Endothelial cell of umbilical vein (primary cell): ENCODE results near the gene GPR78. TPM values are rescaled to one million over a fixed set of nuclear protein-coding genes. Genes with fewer than 3 reads are reported as not detected.
"Not testable (repeated sequence)": the region's sequence is repeated elsewhere in the genome, so short reads cannot be mapped to it uniquely, and the experiment has no call there.

Source experiments
- BruUV-seq: library from RNA; stranded (reverse); fragments of 400-500 nt; replicated peaks from 2 replicates; lab custom pipeline; 2021; lab: Mats Ljungman, UMichigan
- CTCF ChIA-PET: fragments of 300-600, 350-600 bp; sonication (Branson Sonifier 250); formaldehyde crosslinking; loops from one replicate; lab custom pipeline; 2021; ENCODE audit warnings: antibody characterized with exemption, inconsistent platforms; lab: Charles Lee
- POLR2A ChIA-PET: fragments of 300-600, 350-600 bp; sonication (Branson Sonifier 250); formaldehyde crosslinking; loops from one replicate; lab custom pipeline; 2021; ENCODE audit warnings: antibody characterized with exemption, inconsistent platforms; lab: Charles Lee
- DNase-seq: peaks from one replicate; pipeline ENCODE4 v3.0.0-alpha.2; 2011; ENCODE audit warnings: low read depth, low spot score
- FAIRE-seq: peaks from 2 replicates; lab custom pipeline; 2011; peaks lifted over from hg19 to GRCh38; lab: Jason Lieb, UNC
- H2AFZ ChIP-seq: 2 replicates; pipeline ENCODE4 v1.6.0; 2012; ENCODE audit warnings: low read depth, low read length, control low read depth, inconsistent platforms
- H3K27ac ChIP-seq: 2 replicates; pipeline ENCODE4 v1.5.1; 2011; ENCODE audit warnings: low read depth, mild to moderate bottlenecking, control low read depth, low read length, moderate library complexity; ENCODE audit not compliant: insufficient read depth
- H3K27me3 ChIP-seq, 2 experiments: 2 replicates each; pipeline versions ENCODE4 v1.6.0 to v1.6.1; 2011; ENCODE audit warnings: low read length in 2 of 2, mixed read lengths in 1 of 2; ENCODE audit not compliant: control insufficient read depth in 2 of 2, insufficient read depth in 2 of 2
- H3K36me3 ChIP-seq, 2 experiments: 2 replicates in 1 of 2; 3 replicates in 1 of 2; pipeline ENCODE4 v1.5.1; 2011; ENCODE audit warnings: low read length in 2 of 2, mild to moderate bottlenecking in 1 of 2, moderate library complexity in 1 of 2; ENCODE audit not compliant: control insufficient read depth in 2 of 2, insufficient read depth in 2 of 2; ENCODE audit errors: extremely low read depth in 1 of 2
- H3K4me1 ChIP-seq: 3 replicates; pipeline ENCODE4 v1.5.1; 2011; ENCODE audit warnings: mild to moderate bottlenecking, low read length; ENCODE audit not compliant: control insufficient read depth, insufficient read depth; ENCODE audit errors: extremely low read depth
- H3K4me2 ChIP-seq: 2 replicates; pipeline ENCODE4 v1.6.1; 2011; ENCODE audit warnings: low read length, control low read depth, mixed read lengths; ENCODE audit not compliant: insufficient read depth
- H3K4me3 ChIP-seq, 3 experiments: fragments of 200-600 bp in 1 of 3; sonication (generic), shearing (Covaris generic) in 1 of 3; replicated peaks in 1 of 3; 2 replicates each; pipeline ENCODE4 v1.5.1; 2011 to 2016; ENCODE audit warnings: control low read depth in 3 of 3, low read length in 3 of 3, mild to moderate bottlenecking in 2 of 3, inconsistent platforms in 1 of 3, low read depth in 1 of 3, moderate library complexity in 1 of 3; ENCODE audit not compliant: insufficient read depth in 1 of 3
- H3K79me2 ChIP-seq: 2 replicates; pipeline ENCODE4 v1.6.0; 2012; ENCODE audit warnings: low read length, inconsistent platforms; ENCODE audit not compliant: control insufficient read depth, insufficient read depth
- H3K9ac ChIP-seq: replicated peaks from 2 replicates; pipeline ENCODE3; 2011; ENCODE audit warnings: low read length, control low read depth; ENCODE audit not compliant: insufficient read depth; ENCODE audit errors: extremely low read depth
- H3K9me1 ChIP-seq: replicated peaks from 3 replicates; pipeline ENCODE4 v1.6.0; 2011; ENCODE audit warnings: mild to moderate bottlenecking, low read length; ENCODE audit not compliant: control insufficient read depth, insufficient read depth; ENCODE audit errors: extremely low read depth
- H3K9me3 ChIP-seq: replicated peaks from 2 replicates; pipeline ENCODE4 v1.5.1; 2012; ENCODE audit warnings: low read length, inconsistent platforms; ENCODE audit not compliant: control insufficient read depth, insufficient read depth
- H4K20me1 ChIP-seq: replicated peaks from 2 replicates; pipeline ENCODE3; 2011; ENCODE audit warnings: mild to moderate bottlenecking, low read length; ENCODE audit not compliant: control insufficient read depth, insufficient read depth; ENCODE audit errors: extremely low read depth
- EZH2 ChIP-seq: IDR thresholded peaks from 2 replicates; pipeline ENCODE4 v1.6.1; 2012; ENCODE audit warnings: borderline replicate concordance, low read depth, mild to moderate bottlenecking, moderate library complexity, low read length, inconsistent platforms; ENCODE audit not compliant: severe bottlenecking
- FOS ChIP-seq: IDR thresholded peaks from 2 replicates; pipeline ENCODE4 v1.6.1; 2011; ENCODE audit warnings: mild to moderate bottlenecking, low read length, moderate library complexity, borderline replicate concordance; ENCODE audit not compliant: insufficient read depth
- GATA2 ChIP-seq: IDR thresholded peaks from 2 replicates; pipeline ENCODE4 v1.7.0; 2011; ENCODE audit warnings: low read depth, mild to moderate bottlenecking, moderate library complexity, mixed read lengths, low read length; ENCODE audit not compliant: insufficient read length, insufficient read depth
- MYC ChIP-seq: IDR thresholded peaks from one replicate; pipeline ENCODE4 v1.6.1; 2011; ENCODE audit warnings: mild to moderate bottlenecking, low read depth, low read length
- POLR2A ChIP-seq: IDR thresholded peaks from 2 replicates; pipeline ENCODE4 v1.6.1; 2012; ENCODE audit warnings: low read depth, mild to moderate bottlenecking, control low read depth, low read length
- POLR2AphosphoS5 ChIP-seq: IDR thresholded peaks from 2 replicates; pipeline ENCODE4 v1.6.1; 2012; ENCODE audit warnings: low read depth, mild to moderate bottlenecking, control low read depth, low read length, moderate library complexity; ENCODE audit not compliant: insufficient read depth
- dilution Hi-C: fragments of 300-500 bp; cut with MboI; formaldehyde crosslinking; loops from one replicate; pipeline ENCODE4 v1.15.0; 2019; ENCODE audit warnings: low sequenced_read_pairs; ENCODE audit not compliant: extremely low pct_ligation_motif_present
- intact Hi-C: fragments of 100-400 bp; cut with micrococcal nuclease; formaldehyde crosslinking; loops from one replicate; pipeline ENCODE4 v1.10.0; 2022
- polyA plus RNA-seq, 4 experiments: library from polyadenylated mRNA; depleted of rRNA in 3 of 4; stranded (reverse) in 3 of 4; unstranded in 1 of 4; fragments of >200 nt; gene quantifications; 2 replicates each; pipeline versions ENCODE4 v1.2.1 to v1.2.3, GENCODE V29; 2011 to 2012; ENCODE audit warnings: missing spikeins in 1 of 4
- total RNA-seq: library from RNA; stranded (reverse); gene quantifications from 2 replicates; pipeline ENCODE4 v1.2.3, GENCODE V29; 2021

GPR78 gene
- total and polyA plus RNA-seq, 2 donors (not counting 3 experiments of a cell fraction or from before 2014, with no cell fraction given) = not detected

DNA sequence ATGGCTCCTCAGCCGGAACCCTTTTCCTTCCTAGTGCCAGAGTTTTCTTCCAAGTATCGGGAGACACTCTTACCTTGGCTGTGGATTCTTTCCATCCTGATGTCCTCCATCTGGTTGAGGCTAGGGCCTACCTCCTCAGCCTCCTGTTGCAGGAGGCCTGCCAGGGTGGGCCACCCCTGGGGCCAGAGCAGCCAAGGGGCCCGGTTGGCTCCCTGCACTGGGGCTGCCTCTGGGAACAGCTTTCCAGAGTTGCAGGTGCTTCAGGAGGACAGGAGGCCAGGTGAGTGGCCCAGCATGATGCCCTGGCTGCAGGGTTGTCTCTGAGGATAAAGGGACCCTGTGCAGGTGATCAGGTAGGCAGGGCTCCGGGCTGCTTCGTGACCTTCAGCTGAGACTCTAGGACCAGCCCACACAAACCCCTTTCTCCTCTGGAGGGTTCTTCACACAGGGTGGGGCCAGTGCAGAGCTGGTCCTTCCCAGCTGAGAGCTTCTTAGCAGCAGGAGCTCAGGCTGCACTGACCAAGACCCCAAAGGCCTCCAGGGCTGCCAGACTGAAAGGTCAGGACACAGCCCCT, 5.3 kb upstream of the GPR78 start:
- Histone ChIP-seq H3K9me1 (no peaks in the 10 kb centered on the region), H3K4me3 (no peak overlapping the region), H2AFZ (no peak overlapping the region), H3K9me3 (no peaks in the 10 kb centered on the region), H3K4me1 (no peaks in the 10 kb centered on the region), H3K9ac (no peak overlapping the region), H3K4me2 (no peak overlapping the region), H3K27me3 (no peaks in the 10 kb centered on the region), H4K20me1 (no peaks in the 10 kb centered on the region), H3K36me3 (no peaks in the 10 kb centered on the region), H3K79me2 (no peaks in the 10 kb centered on the region), H3K27ac (no peak overlapping the region)
- no TSS peak for BruUV-seq
- DNase-seq (no peak), FAIRE-seq (no peak)
- POLR2A ChIA-PET = no interaction called here
- TF ChIP-seq MYC (no peak), GATA2 (no peak), POLR2A (no peak)
- CTCF ChIA-PET = no interaction called here
- dilution Hi-C loops (no loop called here), intact Hi-C loops (no loop called here)

DNA sequence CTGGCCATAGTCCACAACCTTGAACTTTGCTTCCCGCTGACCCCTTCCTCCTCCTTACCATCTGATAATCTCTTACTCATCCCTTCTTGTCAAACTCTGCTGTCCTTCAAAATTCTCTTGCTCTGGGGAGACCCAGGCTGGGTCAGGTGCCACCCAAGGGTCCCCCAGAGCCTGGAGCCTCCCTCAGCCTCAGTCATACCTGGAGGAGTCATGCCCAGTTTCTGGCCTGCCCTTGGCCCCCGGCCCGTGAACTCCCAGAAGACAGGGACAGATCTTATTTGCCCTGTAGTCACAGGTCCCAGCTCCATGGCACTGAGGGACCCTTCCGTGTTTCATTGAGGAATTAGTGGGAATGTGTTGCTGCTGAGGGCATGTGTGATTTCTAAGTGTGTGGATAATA, 4.7 kb upstream of the GPR78 start:
- no peak overlapping the region for H3K4me2 ChIP-seq
- BruUV-seq = no TSS peak
- H3K4me3 ChIP-seq = no peak overlapping the region
- DNase-seq (no peak), FAIRE-seq (no peak)
- dilution Hi-C loops (no loop called here), intact Hi-C loops (no loop called here)
- no peaks in the 10 kb centered on the region for H3K4me1 ChIP-seq
- H3K27me3 ChIP-seq = no peaks in the 10 kb centered on the region
- POLR2A ChIA-PET = no interaction called here
- TF ChIP-seq GATA2 (no peak), POLR2AphosphoS5 (no peak), EZH2 (no peak), FOS (no peak), POLR2A (no peak)
- no peak overlapping the region for H2AFZ ChIP-seq
- no peak overlapping the region for H3K9ac ChIP-seq
- H4K20me1 ChIP-seq = no peaks in the 10 kb centered on the region
- H3K79me2 ChIP-seq = no peaks in the 10 kb centered on the region
- no peaks in the 10 kb centered on the region for H3K9me1 ChIP-seq
- no peaks in the 10 kb centered on the region for H3K9me3 ChIP-seq
- H3K27ac ChIP-seq = no peak overlapping the region
- H3K36me3 ChIP-seq = no peaks in the 10 kb centered on the region
- CTCF ChIA-PET = no interaction called here

DNA sequence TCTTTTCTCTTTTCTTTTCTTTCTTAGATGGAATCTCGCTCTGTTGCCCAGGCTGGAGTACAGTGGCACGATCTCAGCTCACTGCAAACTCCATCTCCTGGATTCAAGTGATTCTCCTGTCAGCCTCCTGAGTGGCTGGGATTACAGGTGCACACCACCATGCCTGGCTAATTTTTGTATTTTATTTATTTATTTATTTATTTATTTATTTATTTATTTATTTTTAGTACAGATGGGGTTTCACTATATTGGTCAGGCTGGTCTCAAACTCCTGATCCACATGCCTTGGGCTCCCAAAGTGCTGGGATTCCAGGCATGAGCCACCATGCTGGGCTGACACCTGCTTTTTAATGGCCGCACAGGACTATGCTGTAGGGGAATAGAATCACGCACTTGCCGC, 3.6 kb upstream of the GPR78 start:
- H3K4me3 ChIP-seq, FAIRE-seq, dilution Hi-C loops, H3K9me1 ChIP-seq, H3K9ac ChIP-seq, H3K36me3 ChIP-seq, H4K20me1 ChIP-seq, intact Hi-C loops, BruUV-seq, H3K27me3 ChIP-seq, DNase-seq, H3K9me3 ChIP-seq, H3K4me1 ChIP-seq, POLR2A ChIA-PET, H2AFZ ChIP-seq, H3K27ac ChIP-seq, H3K79me2 ChIP-seq, H3K4me2 ChIP-seq: not testable (repeated sequence)
- CTCF ChIA-PET = interaction anchor here (1.5 kb wide), 1 partner anchor 13 kb away, joined by 4 read pairs; no protein-coding TSS in a partner anchor
